Skeletal muscle satellite cell (primary cell): ENCODE results near the gene ABCC5.

Experiments used
- H3K27me3 ChIP-seq: 2 replicates; pipeline ENCODE4 v1.7.0; 2013; ENCODE audit warnings: low read length; ENCODE audit not compliant: control insufficient read depth, insufficient read depth
- H3K36me3 ChIP-seq: 2 replicates; pipeline ENCODE4 v1.7.0; 2013; ENCODE audit warnings: mild to moderate bottlenecking, control low read depth, low read length; ENCODE audit not compliant: insufficient read depth
- H3K4me1 ChIP-seq: 2 replicates; pipeline ENCODE4 v1.7.0; 2013; ENCODE audit warnings: low read length; ENCODE audit not compliant: control insufficient read depth, insufficient read depth
- H3K4me2 ChIP-seq: 2 replicates; pipeline ENCODE4 v1.7.0; 2013; ENCODE audit warnings: mild to moderate bottlenecking, low read length
- H3K4me3 ChIP-seq: 2 replicates; pipeline ENCODE4 v1.7.0; 2013; ENCODE audit warnings: low read length
- H3K9ac ChIP-seq: 2 replicates; pipeline ENCODE4 v1.7.0; 2013; ENCODE audit warnings: mild to moderate bottlenecking, low read depth, low read length, moderate library complexity
- H3K9me3 ChIP-seq: replicated peaks from 2 replicates; pipeline ENCODE4 v1.7.0; 2013; ENCODE audit warnings: mild to moderate bottlenecking, control low read depth, low read length

ABCC5 gene

DNA sequence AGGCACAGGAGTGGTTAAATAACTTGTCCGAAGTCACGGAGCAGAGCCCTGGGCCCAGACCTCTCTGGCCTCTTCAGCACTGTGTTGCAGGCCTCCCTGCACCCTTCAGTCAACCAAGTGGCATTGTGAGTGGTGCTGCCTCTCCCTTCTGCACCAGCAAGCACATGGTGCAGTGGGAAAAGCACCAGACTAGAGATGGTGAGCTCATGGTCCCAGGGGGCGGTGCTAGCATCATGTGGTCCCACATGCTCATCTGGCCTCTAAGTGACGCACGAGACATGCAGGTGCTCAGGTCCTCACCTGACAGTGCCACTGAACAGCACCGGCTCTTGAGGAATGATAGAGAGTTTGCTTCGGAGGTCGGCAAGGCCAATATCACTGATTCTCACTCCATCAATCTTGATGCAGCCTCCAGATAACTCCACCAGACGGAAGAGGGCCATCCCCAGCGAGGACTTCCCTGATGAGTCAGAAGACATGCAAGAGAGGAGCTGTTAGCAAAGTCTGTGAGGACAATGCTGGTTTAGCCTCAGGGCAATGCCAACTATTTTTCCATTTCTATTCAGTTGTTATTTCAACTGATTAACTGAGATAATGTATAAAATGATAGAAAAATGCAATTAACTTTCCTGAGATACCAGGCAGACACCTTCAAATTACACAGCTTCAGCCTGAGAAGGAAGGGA, 79.9 kb downstream of the ABCC5 start:
- Histone ChIP-seq H3K36me3 (peaks cover 29% of the 10 kb centered on the region), H3K9ac (no peak overlapping the region), H3K9me3 (no peaks in the 10 kb centered on the region), H3K4me2 (no peak overlapping the region), H3K4me1 (no peaks in the 10 kb centered on the region), H3K4me3 (no peak overlapping the region), H3K27me3 (no peaks in the 10 kb centered on the region)

- H3K36me3 ChIP-seq: peaks cover 35% of the 10 kb centered on the region
- no peaks in the 10 kb centered on the region for H3K9me3 ChIP-seq
- H3K9ac ChIP-seq: no peak overlapping the region
- no peaks in the 10 kb centered on the region for H3K4me1 ChIP-seq
- H3K4me2 ChIP-seq: no peak overlapping the region
- no peaks in the 10 kb centered on the region for H3K27me3 ChIP-seq
- H3K4me3 ChIP-seq: no peak overlapping the region
These were observed 84.5 kb downstream of the ABCC5 start for GRCh38 chr3:183933160-183933559.

DNA sequence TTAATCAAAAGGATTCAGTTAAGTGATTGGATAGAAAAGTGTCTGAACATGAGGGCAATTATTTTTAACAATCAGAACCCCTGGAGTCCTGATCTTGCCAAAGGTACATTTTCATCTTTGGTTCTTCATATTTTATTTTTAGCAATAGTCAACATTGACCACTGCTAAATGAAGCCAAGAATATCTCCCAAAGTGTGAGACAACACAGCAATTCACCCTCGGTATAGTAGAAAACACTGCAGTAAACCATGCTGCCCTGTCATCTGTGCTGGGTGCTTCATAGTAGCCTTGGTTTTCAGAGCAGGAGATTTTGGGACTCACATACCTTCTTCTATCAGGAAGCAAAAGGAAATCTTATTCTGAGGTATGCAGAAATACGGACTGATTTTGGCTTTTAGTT, 85.8 kb downstream of the ABCC5 start:
- Histone ChIP-seq H3K4me3 (no peak overlapping the region), H3K27me3 (no peaks in the 10 kb centered on the region), H3K36me3 (peaks cover 38% of the 10 kb centered on the region), H3K4me1 (no peaks in the 10 kb centered on the region), H3K9ac (no peak overlapping the region), H3K9me3 (no peaks in the 10 kb centered on the region), H3K4me2 (no peak overlapping the region)

- Histone ChIP-seq H3K4me3 (no peak overlapping the region), H3K27me3 (no peaks in the 10 kb centered on the region), H3K9ac (no peak overlapping the region), H3K9me3 (no peaks in the 10 kb centered on the region), H3K4me2 (no peak overlapping the region), H3K36me3 (peaks cover 39% of the 10 kb centered on the region), H3K4me1 (no peaks in the 10 kb centered on the region)
These were observed 87.6 kb downstream of the ABCC5 start for GRCh38 chr3:183930086-183930485.

- no peaks in the 10 kb centered on the region for H3K9me3 ChIP-seq
- peaks cover 55% of the 10 kb centered on the region for H3K36me3 ChIP-seq
- H3K4me2 ChIP-seq: no peak overlapping the region
- no peak overlapping the region for H3K9ac ChIP-seq
- no peaks in the 10 kb centered on the region for H3K4me1 ChIP-seq
- no peak overlapping the region for H3K4me3 ChIP-seq
- H3K27me3 ChIP-seq: no peaks in the 10 kb centered on the region
These were observed 90.6 kb downstream of the ABCC5 start for GRCh38 chr3:183927059-183927458.

- Histone ChIP-seq H3K9ac (no peak overlapping the region), H3K36me3 (peaks cover 58% of the 10 kb centered on the region), H3K4me2 (no peak overlapping the region), H3K4me3 (no peak overlapping the region), H3K27me3 (no peaks in the 10 kb centered on the region), H3K4me1 (no peaks in the 10 kb centered on the region), H3K9me3 (no peaks in the 10 kb centered on the region)
These were observed 92.7 kb downstream of the ABCC5 start for GRCh38 chr3:183924956-183925355.

DNA sequence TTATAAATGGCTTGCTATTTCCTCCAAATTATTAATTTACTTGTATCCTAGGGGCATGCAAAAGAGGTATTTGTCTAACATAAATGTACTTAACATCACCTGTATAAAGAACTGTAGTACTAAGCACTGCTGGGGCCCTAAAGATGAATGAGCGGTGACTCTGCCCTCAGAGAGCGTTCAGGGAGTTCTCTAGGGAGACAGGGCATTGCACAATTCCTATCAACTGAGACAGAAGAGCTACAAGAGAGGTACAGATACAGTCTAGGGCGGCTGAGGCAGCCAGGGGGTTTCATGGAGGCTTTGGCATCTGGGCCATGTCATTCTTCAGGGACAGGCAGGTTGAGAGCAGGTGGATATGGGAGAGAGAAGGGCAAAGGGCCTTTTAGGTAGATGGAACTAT, 93.1 kb downstream of the ABCC5 start:
- Histone ChIP-seq H3K27me3 (no peaks in the 10 kb centered on the region), H3K36me3 (peaks cover 60% of the 10 kb centered on the region), H3K9me3 (no peaks in the 10 kb centered on the region), H3K4me2 (no peak overlapping the region), H3K9ac (no peak overlapping the region), H3K4me1 (no peaks in the 10 kb centered on the region), H3K4me3 (no peak overlapping the region)

GRCh38 chr3:183922421-183922820, 95.3 kb downstream of the ABCC5 start:
- H3K4me3 ChIP-seq: no peak overlapping the region
- no peak overlapping the region for H3K9ac ChIP-seq
- H3K27me3 ChIP-seq: no peaks in the 10 kb centered on the region
- no peak overlapping the region for H3K4me2 ChIP-seq
- H3K4me1 ChIP-seq: no peaks in the 10 kb centered on the region
- H3K36me3 ChIP-seq: peaks cover 50% of the 10 kb centered on the region
- no peaks in the 10 kb centered on the region for H3K9me3 ChIP-seq

DNA sequence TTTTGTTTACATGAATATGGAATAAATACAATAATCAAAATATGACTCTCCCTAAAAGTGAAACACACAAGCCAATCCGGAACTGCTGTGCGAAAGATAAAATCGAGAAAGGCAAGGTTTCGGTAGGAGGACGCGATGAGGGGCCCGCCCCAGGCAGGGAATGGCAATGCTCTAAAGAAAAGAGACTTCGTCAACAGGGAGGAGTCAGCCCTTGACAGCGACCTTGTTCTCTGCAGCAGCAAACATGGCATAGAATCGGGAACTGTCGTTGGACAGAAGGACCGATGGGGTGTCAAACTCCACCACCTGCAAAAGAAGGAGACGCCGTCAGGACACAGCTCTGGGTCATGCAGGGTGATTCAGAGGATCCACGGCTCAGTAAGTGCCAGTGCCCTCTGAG, 96.6 kb downstream of the ABCC5 start:
- H3K9me3 ChIP-seq: no peaks in the 10 kb centered on the region
- H3K4me2 ChIP-seq: no peak overlapping the region
- no peak overlapping the region for H3K4me3 ChIP-seq
- no peaks in the 10 kb centered on the region for H3K27me3 ChIP-seq
- no peak overlapping the region for H3K9ac ChIP-seq
- H3K4me1 ChIP-seq: no peaks in the 10 kb centered on the region
- H3K36me3 ChIP-seq: peaks cover 45% of the 10 kb centered on the region

GRCh38 chr3:183920416-183920815, 97.3 kb downstream of the ABCC5 start:
- H3K27me3 ChIP-seq: no peaks in the 10 kb centered on the region
- H3K9ac ChIP-seq: no peak overlapping the region
- H3K4me3 ChIP-seq: no peak overlapping the region
- H3K4me1 ChIP-seq: peaks cover 3% of the 10 kb centered on the region
- no peaks in the 10 kb centered on the region for H3K9me3 ChIP-seq
- H3K36me3 ChIP-seq: peaks cover 44% of the 10 kb centered on the region
- no peak overlapping the region for H3K4me2 ChIP-seq

DNA sequence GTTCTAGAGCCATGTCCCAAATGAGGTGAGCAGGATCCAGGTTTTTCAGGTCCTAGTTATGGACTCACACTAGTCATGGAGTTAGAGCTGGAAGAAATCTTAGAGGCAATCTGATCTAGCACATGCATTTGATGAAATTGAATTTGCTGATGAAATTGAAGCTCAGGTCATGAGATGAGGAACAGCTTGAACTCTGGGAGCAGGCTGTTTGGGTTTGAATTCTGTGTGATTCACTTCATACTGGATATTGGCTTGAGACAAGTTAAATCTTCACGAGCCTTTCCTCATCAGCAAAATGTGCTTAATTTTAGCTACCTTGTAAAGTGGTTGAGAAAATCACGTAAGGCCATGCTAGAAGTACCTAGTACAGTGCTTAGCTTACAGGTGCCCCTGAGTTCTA, 99.5 kb downstream of the ABCC5 start:
- H3K9ac ChIP-seq: no peak overlapping the region
- no peak overlapping the region for H3K4me3 ChIP-seq

DNA sequence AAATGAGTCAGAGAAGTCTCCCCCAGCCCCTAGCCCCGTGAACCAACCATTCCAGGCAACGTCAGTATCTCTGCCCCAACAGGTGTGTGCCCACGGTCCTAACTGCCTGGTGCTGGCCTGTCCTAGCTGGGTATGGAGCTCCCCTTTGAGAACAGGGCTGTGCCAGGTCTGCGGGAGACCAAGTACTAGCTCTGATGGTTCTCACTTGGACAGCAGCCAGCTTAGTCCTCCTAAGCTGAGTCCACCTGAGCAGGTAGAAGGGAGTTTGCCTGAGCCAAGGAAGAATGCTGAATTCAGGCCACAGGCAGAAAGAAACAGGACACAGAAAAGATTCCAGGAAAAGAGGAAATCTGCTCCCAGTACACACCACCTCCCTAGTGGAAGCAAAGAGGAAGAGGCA, 99.9 kb downstream of the ABCC5 start:
- H3K9me3 ChIP-seq: no peaks in the 10 kb centered on the region
- H3K4me3 ChIP-seq: no peak overlapping the region
- no peak overlapping the region for H3K9ac ChIP-seq
- no peaks in the 10 kb centered on the region for H3K27me3 ChIP-seq
- H3K36me3 ChIP-seq: peaks cover 24% of the 10 kb centered on the region
- H3K4me1 ChIP-seq: peaks cover 5% of the 10 kb centered on the region
- no peak overlapping the region for H3K4me2 ChIP-seq

More for the DNA sequence above, 99.5 kb downstream of the ABCC5 start:
- Histone ChIP-seq H3K4me1 (peaks cover 5% of the 10 kb centered on the region), H3K27me3 (no peaks in the 10 kb centered on the region), H3K9me3 (no peaks in the 10 kb centered on the region), H3K4me2 (no peak overlapping the region), H3K36me3 (peaks cover 26% of the 10 kb centered on the region)
